MM.1S (cell line): Measurements from ENCODE around the gene GRAMD2A.

Experiments used
- DNase-seq: peaks from one replicate; pipeline ENCODE4 v3.0.0-alpha.2; 2015
- H2AFZ ChIP-seq: fragments of 300-600 bp; sonication (generic); 2 replicates; pipeline ENCODE4 v1.6.0; 2016; ENCODE audit warnings: antibody characterized with exemption, low read length
- H3F3A ChIP-seq: fragments of 300-600 bp; sonication (generic); 2 replicates; pipeline ENCODE4 v1.6.1; 2016; ENCODE audit warnings: mild to moderate bottlenecking, antibody characterized with exemption, low read length, moderate library complexity, mixed read lengths; ENCODE audit not compliant: insufficient read depth
- H3K27ac ChIP-seq: fragments of 300-600 bp; sonication (generic); 2 replicates; pipeline ENCODE4 v1.5.1; 2016; ENCODE audit warnings: mild to moderate bottlenecking, low read length
- H3K27me3 ChIP-seq: fragments of 300-600 bp; sonication (generic); replicated peaks from 2 replicates; pipeline ENCODE4 v1.6.0; 2016; ENCODE audit warnings: low read length; ENCODE audit not compliant: insufficient read depth
- H3K36me3 ChIP-seq: fragments of 300-600 bp; sonication (generic); replicated peaks from 2 replicates; pipeline ENCODE4 v1.6.1; 2016; ENCODE audit warnings: mild to moderate bottlenecking, low read length, mixed read lengths; ENCODE audit not compliant: insufficient read depth
- H3K4me1 ChIP-seq: fragments of 300-600 bp; sonication (generic); 2 replicates; pipeline ENCODE4 v1.6.1; 2016; ENCODE audit warnings: low read length, mixed read lengths
- H3K4me2 ChIP-seq: fragments of 300-600 bp; sonication (generic); 2 replicates; pipeline ENCODE4 v1.6.0; 2016; ENCODE audit warnings: low read depth, low read length
- H3K4me3 ChIP-seq: fragments of 300-600 bp; sonication (generic); 2 replicates; pipeline ENCODE4 v1.5.1; 2016; ENCODE audit warnings: low read length, mixed read lengths
- H3K79me2 ChIP-seq: fragments of 300-600 bp; sonication (generic); 2 replicates; pipeline ENCODE4 v1.6.1; 2016; ENCODE audit warnings: mixed run types, low read length, mixed read lengths
- H3K9ac ChIP-seq: fragments of 300-600 bp; sonication (generic); 2 replicates; pipeline ENCODE4 v1.6.1; 2016; ENCODE audit warnings: low read length, mixed read lengths
- H3K9me2 ChIP-seq: fragments of 300-600 bp; sonication (generic); replicated peaks from 2 replicates; pipeline ENCODE4 v1.6.1; 2016; ENCODE audit warnings: mild to moderate bottlenecking, low read length, mixed read lengths; ENCODE audit not compliant: insufficient read depth
- H3K9me3 ChIP-seq: fragments of 300-600 bp; sonication (generic); replicated peaks from 2 replicates; pipeline ENCODE4 v1.6.1; 2016; ENCODE audit warnings: mild to moderate bottlenecking, low read length, mixed read lengths; ENCODE audit not compliant: insufficient read depth
- H4K20me1 ChIP-seq: fragments of 300-600 bp; sonication (generic); 2 replicates; pipeline ENCODE4 v1.6.1; 2016; ENCODE audit warnings: mild to moderate bottlenecking, low read length, moderate library complexity, mixed read lengths; ENCODE audit not compliant: insufficient read depth
- CTCF ChIP-seq: fragments of 300-600 bp; sonication (generic); IDR thresholded peaks from 2 replicates; pipeline ENCODE4 v1.5.1; 2016; ENCODE audit warnings: antibody characterized with exemption, low read length, mixed read lengths
- EZH2 ChIP-seq: fragments of 300-600 bp; sonication (generic); optimal IDR thresholded peaks from 2 replicates; pipeline ENCODE3; 2017; ENCODE audit warnings: low read depth, mild to moderate bottlenecking, antibody characterized with exemption, low read length, mixed read lengths
- EZH2phosphoT487 ChIP-seq: fragments of 300-600 bp; sonication (generic); IDR thresholded peaks from 2 replicates; pipeline ENCODE4 v1.6.1; 2018; ENCODE audit warnings: antibody characterized with exemption, low read length

GRAMD2A gene

GRCh38 chr15:72170691-72171090 lies 26.9 kb downstream of the GRAMD2A start:
- no peak overlapping the region for H3K4me2 ChIP-seq
- no peak for DNase-seq
- no peaks in the 10 kb centered on the region for H3K4me1 ChIP-seq
- H3K9me2 ChIP-seq = no peaks in the 10 kb centered on the region
- no peak overlapping the region for H3K4me3 ChIP-seq
- no peak overlapping the region for H3K27ac ChIP-seq
- no peak overlapping the region for H3K9ac ChIP-seq
- TF ChIP-seq EZH2 = no peak
- no peak for TF ChIP-seq CTCF
- no peak for TF ChIP-seq EZH2phosphoT487
- no peak overlapping the region for H2AFZ ChIP-seq
- no peaks in the 10 kb centered on the region for H3K79me2 ChIP-seq
- no peaks in the 10 kb centered on the region for H3F3A ChIP-seq
- no peaks in the 10 kb centered on the region for H3K36me3 ChIP-seq
- no peaks in the 10 kb centered on the region for H4K20me1 ChIP-seq
- H3K9me3 ChIP-seq = no peaks in the 10 kb centered on the region
- H3K27me3 ChIP-seq = no peaks in the 10 kb centered on the region

- H3F3A ChIP-seq = no peaks in the 10 kb centered on the region
Observed at GRCh38 chr15:72169921-72170611, 27.5 kb downstream of the GRAMD2A start.

GRCh38 chr15:72169236-72169920 lies 28.2 kb downstream of the GRAMD2A start:
- TF ChIP-seq CTCF (no peak), EZH2phosphoT487 (no peak), EZH2 (no peak)

More at GRCh38 chr15:72169921-72170611, 27.5 kb downstream of the GRAMD2A start:
- Histone ChIP-seq H3K36me3 (no peaks in the 10 kb centered on the region), H3K4me1 (no peaks in the 10 kb centered on the region), H4K20me1 (no peaks in the 10 kb centered on the region), H3K79me2 (no peaks in the 10 kb centered on the region), H3K9me2 (no peaks in the 10 kb centered on the region), H3K9ac (no peak overlapping the region), H2AFZ (no peak overlapping the region), H3K9me3 (no peaks in the 10 kb centered on the region), H3K4me3 (no peak overlapping the region), H3K27me3 (no peaks in the 10 kb centered on the region), H3K27ac (no peak overlapping the region), H3K4me2 (no peak overlapping the region)
- no peak for DNase-seq
- no peak for TF ChIP-seq EZH2phosphoT487
- TF ChIP-seq CTCF = no peak
- no peak for TF ChIP-seq EZH2

More at GRCh38 chr15:72169236-72169920, 28.2 kb downstream of the GRAMD2A start:
- H3K27me3 ChIP-seq = no peaks in the 10 kb centered on the region
- H2AFZ ChIP-seq = no peak overlapping the region
- no peaks in the 10 kb centered on the region for H3K4me1 ChIP-seq
- no peaks in the 10 kb centered on the region for H4K20me1 ChIP-seq
- no peak overlapping the region for H3K27ac ChIP-seq
- H3K9me2 ChIP-seq = no peaks in the 10 kb centered on the region
- no peak overlapping the region for H3K4me2 ChIP-seq
- no peaks in the 10 kb centered on the region for H3K79me2 ChIP-seq
- no peaks in the 10 kb centered on the region for H3K36me3 ChIP-seq
- no peaks in the 10 kb centered on the region for H3K9me3 ChIP-seq
- H3F3A ChIP-seq = no peaks in the 10 kb centered on the region
- DNase-seq = no peak
- no peak overlapping the region for H3K9ac ChIP-seq
- no peak overlapping the region for H3K4me3 ChIP-seq
